ENCODE measurements around the gene HIC1.

The HIC1 gene

DNA sequence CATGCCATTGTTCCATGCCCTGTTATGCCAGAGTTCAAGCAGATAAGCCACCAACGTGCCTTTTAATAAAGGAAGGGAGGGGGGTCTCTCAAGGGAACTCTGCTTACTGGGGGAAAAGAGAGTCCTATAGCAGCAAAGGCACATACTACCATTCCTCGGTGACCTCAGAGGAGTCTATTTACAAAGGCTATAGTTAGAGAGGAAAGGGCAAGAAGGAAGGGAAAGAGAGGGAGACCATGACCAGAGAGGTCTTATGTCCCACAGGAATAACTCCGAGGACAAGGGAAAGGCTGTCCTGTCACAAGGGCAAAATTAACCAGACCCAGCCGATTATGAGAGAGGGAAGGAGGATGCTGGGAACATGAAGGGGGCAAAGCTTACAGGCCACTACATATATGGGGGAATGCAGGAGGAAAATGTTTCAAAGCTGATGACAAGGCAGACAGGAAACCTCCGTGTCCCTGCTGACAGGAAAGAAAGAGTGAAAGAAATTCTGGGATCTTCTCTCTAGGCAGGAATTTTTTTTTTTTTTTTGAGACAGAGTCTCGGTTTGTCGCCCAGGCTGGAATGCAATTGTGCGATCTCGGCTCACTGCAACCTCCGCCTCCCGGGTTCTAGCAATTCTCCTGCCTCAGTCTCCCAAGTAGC lies 51.5 kb downstream of the HIC1 start:
- no peak for DNase-seq

DNA sequence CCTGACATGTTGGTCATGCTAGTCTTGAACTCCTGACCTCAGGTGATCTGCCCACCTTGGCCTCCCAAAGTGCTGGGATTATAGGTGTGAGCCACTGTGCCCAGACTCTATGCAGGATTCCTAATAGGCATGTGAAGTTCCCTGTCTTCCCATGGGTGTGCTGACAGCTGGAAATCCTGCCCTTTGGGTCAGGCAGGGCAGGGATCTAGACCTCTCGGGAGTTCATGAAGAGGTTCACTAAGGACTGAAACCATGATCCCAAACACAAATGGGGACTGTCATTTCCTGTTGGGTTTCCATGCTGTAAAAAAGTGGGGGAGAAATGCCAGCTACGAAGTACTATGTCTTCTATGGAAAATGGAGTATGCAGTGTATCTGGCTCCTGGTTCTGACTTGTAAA lies 52.1 kb downstream of the HIC1 start:
- DNase-seq: no peak

DNA sequence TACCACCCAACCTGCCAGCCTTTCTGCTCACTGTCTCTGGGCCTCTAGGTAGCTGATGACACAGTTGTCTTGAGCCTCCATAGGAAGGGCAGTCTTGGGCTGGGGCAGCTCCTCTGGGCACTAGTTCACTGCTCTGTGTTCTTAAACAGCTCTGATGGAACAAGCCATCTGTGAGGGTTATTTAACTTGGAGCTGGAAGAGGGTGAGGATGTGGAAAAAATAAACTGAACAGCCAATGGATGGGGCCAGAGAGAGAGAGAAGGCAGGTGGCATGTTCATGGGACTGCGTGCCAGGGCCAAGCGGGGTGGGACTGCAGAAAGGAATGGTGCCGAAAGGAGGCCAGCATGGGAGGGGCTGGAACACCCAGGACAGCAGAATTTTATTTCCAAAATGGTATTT lies 52.6 kb downstream of the HIC1 start:
- no peak for DNase-seq

GRCh38 chr17:2108170-2108569 lies 53.3 kb downstream of the HIC1 start:
- DNase-seq: no peak

DNA sequence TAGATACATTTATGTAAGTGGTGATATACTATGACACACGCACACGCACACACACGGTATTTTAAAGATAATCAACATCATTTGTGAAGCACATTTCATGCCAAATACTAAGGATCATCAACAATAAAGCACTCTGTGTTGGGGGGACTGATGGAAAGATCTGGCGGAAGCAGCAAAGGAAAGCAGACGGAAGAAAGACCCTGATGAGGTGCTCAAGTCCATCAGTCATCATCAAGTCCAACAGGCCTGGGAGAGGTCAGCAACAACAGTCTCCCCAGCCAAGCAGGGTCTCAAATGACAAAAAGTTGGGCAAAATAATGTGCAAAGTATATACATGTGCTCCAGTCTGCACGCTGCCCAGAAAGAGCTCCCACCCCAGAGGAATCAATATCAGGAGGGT lies 55.5 kb downstream of the HIC1 start:
- DNase-seq: no peak

DNA sequence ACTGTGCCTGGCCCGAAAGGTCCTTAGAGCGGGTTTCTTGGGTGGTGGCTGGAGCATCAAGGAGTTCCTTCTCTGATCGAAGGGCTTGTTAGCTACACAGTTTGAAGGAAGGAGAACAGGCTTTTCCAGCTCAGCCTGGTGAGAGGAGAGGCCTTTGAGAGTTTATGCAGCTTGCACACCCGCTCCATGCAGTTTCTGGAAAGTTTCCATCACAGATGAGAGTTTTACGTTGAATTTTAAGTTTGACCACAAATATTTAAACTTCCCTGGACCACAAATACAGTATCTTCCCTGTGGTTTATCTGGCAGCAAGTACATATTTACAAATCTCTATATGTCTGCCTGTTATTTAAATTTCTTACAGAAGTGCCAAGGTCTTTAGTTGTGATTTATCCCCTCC lies 56.8 kb downstream of the HIC1 start:
- no peak for DNase-seq
